ENCODE data around the gene GTF2E1. TPM values are rescaled to one million over a fixed set of nuclear protein-coding genes. Genes with fewer than 3 reads are reported as not detected.

The GTF2E1 gene
- total RNA-seq, 1 donor from 2014 or later = 24.6 TPM

GRCh38 chr3:120797857-120798256 is 55.3 kb downstream of the GTF2E1 start:
- no peak for DNase-seq (ENCODE audit: low read depth in 2 of 2)

- DNase-seq (ENCODE audit: low read depth in 2 of 2) = no peak
These were observed 55.8 kb downstream of the GTF2E1 start for GRCh38 chr3:120798346-120798745.

DNA sequence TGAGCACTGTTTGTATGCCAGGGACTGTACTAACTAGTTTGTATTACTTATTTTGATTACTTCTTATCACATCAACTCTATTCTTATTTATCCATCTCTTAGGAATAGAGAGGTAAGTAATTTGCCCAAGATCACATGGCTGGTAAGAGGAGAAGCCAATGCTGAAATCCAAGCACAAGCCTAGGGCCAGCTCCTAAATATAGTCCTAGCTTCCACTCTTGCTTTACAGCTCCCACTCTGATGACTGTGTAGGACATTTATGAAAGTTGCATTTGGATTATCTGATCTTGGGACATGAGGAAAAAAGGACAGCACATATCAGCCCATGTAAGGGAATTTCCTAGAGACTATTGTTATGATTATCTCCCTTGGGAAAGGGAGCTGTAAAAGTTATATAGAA is 58.1 kb downstream of the GTF2E1 start:
- DNase-seq (ENCODE audit: low read depth in 2 of 2) = no peak

DNA sequence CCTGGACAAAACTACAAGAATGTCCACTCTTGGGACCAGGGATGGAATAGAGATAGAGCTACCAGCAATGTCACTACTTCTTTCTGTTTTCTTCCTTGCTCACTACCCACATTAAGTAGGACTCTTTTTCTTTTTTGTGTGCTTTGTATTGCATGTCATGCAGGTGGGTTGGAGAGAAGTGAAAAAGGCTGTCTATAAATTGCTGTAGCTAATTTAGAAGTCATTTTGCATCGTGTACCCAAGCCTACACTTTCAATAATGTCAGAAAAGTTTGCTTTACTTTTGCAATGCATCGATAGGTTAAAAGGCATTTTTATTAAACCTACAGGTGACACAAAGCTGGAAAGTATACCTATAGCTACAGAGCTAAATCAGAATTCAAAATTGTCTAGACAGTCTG is 58.9 kb downstream of the GTF2E1 start:
- no peak for DNase-seq (ENCODE audit: low read depth in 2 of 2)

GRCh38 chr3:120802916-120803315 is 60.4 kb downstream of the GTF2E1 start:
- no peak for DNase-seq (ENCODE audit: low read depth in 2 of 2)

DNA sequence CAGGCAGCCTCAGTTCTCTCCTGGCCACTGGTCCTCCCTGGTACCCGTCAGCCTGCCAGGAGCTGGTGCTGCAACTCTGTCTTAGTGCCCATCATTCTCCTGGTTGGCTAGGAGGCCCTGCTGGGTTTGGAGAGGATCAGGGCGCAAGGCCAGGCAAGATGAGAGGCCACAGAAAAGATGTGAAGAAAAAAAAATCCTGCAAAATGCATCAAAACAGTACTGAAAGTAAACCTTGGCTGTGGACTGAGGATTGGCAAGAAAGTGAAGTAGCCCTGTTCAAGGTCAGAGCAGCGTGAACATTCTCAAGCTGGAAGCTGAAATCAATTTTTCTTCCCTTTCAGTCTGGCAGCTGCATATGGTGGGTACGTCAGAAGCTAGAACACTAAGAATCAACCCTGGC is 74.2 kb downstream of the GTF2E1 start:
- DNase-seq (ENCODE audit: low read depth in 2 of 2) = no peak

GRCh38 chr3:120820748-120821147 is 78.2 kb downstream of the GTF2E1 start:
- DNase-seq (ENCODE audit: low read depth in 2 of 2) = no peak

- no peak for DNase-seq (ENCODE audit: low read depth in 2 of 2)
These were observed 78.9 kb downstream of the GTF2E1 start for GRCh38 chr3:120821426-120821825.

DNA sequence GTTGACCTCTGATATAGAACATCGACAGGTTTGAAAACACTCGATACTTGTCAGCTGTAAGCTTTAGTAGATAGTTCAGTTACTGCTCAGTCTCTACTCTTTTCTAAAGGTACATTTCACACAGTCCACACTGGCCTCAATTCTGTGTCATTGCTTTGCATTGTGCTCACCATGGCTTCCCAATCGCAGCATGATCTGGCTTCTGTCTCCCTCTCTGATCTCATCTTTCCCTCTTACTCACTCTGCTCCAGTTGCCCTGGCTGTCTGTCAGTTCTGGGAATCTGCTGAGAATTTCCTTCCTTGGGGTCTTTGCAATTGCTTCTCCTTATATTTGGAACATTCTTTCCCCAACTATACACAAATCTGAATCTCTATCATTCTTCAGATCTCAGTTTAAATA is 80.6 kb downstream of the GTF2E1 start:
- DNase-seq (ENCODE audit: low read depth in 2 of 2) = no peak

GRCh38 chr3:120824613-120825012 is 82.1 kb downstream of the GTF2E1 start:
- no peak for DNase-seq (ENCODE audit: low read depth in 2 of 2)

DNA sequence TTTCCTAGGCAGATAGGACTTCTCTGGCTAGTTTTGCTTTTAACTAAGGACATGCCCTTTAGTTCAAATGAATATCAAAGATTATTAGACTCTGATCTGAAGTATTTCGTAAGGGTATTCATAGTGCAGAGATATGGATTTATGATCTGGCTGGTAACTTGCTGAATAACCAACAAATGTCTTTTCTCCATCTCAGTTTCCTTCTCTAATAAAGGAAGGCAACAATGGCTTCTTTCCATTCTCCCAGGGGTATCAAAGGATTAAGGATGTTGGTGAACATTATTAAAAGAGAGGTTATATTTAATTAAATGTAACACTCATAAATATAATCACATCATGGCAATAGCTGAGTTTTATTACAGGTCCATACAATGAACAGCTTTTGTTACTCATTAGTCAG is 86.3 kb downstream of the GTF2E1 start:
- no peak for DNase-seq (ENCODE audit: low read depth in 2 of 2)

DNA sequence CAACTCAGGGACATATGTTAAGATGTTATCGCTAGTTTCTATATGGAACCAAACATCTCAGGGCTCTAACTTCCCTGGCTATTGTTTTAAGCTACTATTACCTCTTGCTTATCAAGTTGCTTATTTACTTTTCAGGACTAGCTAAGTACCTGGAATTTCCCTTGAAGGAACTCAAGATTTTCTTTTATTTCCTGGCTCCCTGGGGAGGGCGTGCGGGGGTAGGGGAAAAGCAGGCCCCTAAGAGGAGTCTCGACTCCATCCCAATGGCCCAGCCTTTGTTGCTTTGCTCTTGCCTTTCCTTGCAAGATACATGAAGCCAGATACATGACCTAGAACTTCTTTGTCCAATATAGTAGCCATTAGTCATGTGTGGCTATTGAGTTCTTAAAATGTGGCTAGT is 88.5 kb downstream of the GTF2E1 start:
- no peak for DNase-seq (ENCODE audit: low read depth in 2 of 2)

Other genes with a start within 250 kb of the GTF2E1 start
- gene NDUFB4, start 146.4 kb upstream of the GTF2E1 start, total RNA-seq = 20.8 and 25.8 TPM in 2 replicates
- 0.26 TPM in 1 of 2 replicates, not detected in the other for gene HGD, start 60.5 kb upstream of the GTF2E1 start, total RNA-seq
- 7.3 and 7.7 TPM in 2 replicates for gene RABL3, start 228 bp upstream of the GTF2E1 start, total RNA-seq
- not detected in 2 replicates for gene STXBP5L, start 165.5 kb downstream of the GTF2E1 start, total RNA-seq